Measurements from ENCODE around the gene SLC23A3.
A peak's percentile ranks its signal among the peaks of the same experiment; 100 is the strongest.

The SLC23A3 gene, protein sequence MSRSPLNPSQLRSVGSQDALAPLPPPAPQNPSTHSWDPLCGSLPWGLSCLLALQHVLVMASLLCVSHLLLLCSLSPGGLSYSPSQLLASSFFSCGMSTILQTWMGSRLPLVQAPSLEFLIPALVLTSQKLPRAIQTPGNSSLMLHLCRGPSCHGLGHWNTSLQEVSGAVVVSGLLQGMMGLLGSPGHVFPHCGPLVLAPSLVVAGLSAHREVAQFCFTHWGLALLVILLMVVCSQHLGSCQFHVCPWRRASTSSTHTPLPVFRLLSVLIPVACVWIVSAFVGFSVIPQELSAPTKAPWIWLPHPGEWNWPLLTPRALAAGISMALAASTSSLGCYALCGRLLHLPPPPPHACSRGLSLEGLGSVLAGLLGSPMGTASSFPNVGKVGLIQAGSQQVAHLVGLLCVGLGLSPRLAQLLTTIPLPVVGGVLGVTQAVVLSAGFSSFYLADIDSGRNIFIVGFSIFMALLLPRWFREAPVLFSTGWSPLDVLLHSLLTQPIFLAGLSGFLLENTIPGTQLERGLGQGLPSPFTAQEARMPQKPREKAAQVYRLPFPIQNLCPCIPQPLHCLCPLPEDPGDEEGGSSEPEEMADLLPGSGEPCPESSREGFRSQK

DNA sequence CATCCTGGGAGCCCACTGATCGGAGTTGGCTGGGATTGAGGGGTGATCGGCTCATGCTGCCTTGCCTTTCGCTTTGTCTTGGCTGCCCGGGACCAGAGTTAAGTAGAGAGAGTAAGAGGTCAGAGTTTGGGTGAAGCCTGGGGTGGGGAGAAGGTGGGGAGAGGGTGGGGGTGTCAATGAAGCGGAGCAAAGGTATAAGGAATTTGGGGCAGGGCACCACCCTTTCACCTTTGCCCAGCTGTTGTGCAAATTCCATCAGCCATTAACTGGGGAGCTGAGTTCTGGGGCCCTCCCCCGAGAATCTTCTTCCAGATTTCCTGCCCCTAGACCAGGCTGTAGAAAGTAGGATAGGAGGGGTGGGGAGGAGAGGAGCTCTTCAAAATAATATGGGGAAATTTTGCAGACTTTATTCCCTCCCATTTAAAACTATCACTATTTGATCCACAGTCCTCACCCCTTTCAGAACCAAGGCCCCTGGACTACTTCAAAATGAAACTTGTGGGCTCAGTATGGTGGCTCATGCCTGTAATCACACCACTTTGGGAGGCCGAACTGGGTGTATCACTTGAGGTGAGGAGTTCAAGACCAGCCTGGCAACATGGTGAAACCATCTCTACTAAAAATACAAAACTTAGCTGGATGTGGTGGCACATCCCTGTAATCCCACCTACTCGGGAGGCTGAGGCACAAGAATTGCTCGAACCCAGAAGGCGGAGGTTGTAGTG is at the start of gene SLC23A3:
Gene SLC23A3 (minus strand): TSS at position 100 of the 725 bp plus-strand sequence. CDS start 45 bp downstream, at position 55.
- DNase-seq = no peak

GRCh38 chr2:219218732-219219701 is 49.2 kb upstream of the SLC23A3 start, which contains the start of gene ABCB6:
TSS of gene ABCB6 (minus strand) at chr2:219218958. CDS start at chr2:219218673, 285 bp downstream.
- DNase-seq = peak; percentile 91

- DNase-seq = no peak
These were observed 48.4 kb upstream of the SLC23A3 start for GRCh38 chr2:219218217-219218731.

DNA sequence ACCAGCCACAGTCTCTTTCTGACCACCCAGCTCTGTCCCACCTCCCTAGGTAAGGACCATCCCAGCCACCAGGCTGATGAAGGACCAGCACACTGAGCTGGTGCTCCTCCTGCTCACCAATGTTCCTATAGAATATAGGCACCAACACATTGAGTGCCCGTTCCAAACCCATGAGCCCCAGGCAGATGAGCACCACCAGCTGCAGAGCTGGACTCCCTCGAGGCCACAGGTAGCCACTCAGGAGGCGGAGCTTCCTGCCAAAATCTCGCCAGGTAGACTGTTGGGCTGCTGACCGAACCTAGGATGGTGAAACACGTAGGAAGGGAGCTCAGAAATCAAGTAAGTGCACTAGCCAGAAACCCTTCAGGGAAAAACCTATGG is 46.7 kb upstream of the SLC23A3 start:
- no peak for DNase-seq

GRCh38 chr2:219215871-219216534 is 46.2 kb upstream of the SLC23A3 start:
- DNase-seq = no peak

GRCh38 chr2:219214786-219215185 is 45.0 kb upstream of the SLC23A3 start:
- DNase-seq = no peak

DNA sequence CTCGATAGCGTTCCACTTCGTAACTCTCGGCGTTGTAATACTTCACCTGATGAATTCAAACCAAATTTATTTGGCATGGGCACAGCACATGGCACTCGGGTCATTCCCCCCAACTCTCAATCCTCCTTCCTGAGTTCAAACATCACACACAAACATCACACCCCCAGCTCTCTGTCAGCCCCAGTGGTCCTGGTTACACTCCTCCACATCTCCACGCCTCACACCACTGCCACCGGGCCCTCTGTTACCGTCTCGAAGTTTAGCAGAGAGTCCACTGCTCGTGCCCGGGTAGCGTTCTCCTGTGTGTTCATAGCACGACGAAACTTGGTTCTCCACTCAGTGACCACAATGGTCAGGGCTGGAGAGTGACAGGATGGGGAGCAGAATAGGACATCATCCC is 44.3 kb upstream of the SLC23A3 start:
- DNase-seq = no peak

DNA sequence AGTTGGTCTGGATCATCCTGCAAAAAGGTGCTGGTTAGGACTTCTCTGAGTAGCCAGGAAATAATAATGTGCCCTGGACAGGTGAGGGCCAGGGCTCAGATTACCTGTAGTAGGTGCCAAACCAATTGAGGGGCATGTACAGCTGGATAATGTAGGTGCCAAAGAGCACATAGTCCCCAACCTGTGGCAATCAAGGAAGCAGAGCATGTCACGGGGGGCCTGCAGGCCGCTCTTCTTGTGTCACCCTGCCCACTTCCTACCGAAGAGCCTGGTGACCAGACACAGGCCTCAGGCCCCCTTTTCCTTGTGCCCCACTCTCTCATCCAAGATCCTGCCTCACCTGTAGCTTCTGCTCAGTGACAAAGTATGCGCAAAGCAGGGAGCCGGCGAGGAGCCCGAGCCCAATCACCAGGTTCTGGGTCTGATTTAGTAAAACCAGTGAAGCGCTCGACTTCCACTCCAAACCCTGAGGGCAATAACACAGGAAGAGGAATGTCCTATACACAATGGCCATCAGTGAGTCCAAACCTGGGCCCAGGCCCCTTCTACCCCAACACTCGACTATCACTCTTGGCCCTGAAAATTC is 43.8 kb upstream of the SLC23A3 start:
- DNase-seq = no peak

- no peak for DNase-seq
These were observed 43.2 kb upstream of the SLC23A3 start for GRCh38 chr2:219213026-219213415.

DNA sequence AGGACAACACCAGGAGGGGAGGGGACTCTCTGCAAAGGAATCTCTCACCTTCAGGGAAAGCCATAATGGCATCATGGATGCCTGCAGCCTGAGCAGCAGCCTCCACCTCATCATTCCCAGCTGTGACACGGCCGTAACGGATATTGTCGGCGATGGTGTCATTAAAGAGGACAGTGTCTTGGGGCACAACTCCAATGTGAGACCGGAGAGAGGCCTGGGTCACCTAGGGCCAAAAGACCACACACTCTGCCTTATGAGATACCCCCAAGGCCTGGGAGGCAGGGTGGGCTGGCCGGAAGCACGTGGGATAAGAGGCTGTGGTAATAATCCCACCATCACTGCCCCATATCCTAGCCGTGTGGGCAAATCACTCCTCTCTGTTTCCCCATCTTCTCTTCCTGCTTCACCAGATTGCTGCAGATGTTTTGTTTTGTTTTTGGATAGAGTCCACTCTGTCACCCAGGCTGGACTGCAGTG is 41.1 kb upstream of the SLC23A3 start:
- DNase-seq = no peak

GRCh38 chr2:219210196-219210885 is 40.5 kb upstream of the SLC23A3 start:
- DNase-seq = no peak

DNA sequence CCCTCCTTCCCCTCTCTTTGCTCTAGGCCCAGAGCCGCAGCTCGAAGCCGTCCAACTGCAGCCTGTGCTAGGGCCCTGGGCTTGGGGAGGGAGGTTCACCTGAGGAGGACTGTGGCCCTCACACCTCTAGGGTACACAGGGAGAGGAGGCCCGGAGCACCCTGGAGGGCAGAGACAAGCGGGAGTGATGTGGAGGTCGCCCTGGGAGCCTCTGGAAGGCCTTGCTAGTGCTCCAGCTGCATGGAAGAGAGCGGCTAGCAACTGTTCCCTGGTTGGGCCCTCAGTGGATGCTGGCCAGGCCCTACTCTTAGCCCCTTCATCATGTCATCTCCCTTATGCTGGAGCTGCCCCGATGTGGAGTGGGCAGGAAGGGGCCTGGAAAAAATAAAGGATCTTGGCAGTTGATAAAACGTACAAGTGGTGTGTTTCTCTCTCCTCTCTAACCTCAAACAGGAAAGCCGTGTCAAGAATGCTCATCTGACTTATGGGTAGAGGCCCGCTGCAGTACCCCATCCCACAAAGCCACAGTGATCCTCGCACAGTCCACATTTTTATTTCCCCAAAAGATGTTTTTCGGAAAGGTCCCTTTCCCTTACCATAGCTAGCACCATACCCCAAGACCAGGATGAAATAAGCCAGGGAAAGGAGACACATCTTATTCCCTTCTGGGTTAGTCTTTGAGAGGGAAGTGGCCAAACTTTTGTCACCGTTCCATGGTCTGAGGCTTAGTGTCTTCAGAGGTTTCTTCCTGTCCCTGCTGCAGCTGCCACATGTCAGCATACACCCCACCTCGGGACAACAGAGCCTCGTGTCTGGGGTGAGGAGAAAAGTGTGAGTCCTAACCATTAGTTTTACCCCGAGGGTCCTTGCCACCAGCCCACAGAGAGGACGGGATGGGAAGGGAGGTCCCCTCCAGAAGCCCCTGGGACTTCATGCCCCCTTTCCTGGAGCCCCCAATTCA is 39.7 kb upstream of the SLC23A3 start:
- DNase-seq = no peak

GRCh38 chr2:219207884-219208740 is 38.3 kb upstream of the SLC23A3 start:
- no peak for DNase-seq

GRCh38 chr2:219207134-219207883 is 37.5 kb upstream of the SLC23A3 start:
- DNase-seq = no peak

DNA sequence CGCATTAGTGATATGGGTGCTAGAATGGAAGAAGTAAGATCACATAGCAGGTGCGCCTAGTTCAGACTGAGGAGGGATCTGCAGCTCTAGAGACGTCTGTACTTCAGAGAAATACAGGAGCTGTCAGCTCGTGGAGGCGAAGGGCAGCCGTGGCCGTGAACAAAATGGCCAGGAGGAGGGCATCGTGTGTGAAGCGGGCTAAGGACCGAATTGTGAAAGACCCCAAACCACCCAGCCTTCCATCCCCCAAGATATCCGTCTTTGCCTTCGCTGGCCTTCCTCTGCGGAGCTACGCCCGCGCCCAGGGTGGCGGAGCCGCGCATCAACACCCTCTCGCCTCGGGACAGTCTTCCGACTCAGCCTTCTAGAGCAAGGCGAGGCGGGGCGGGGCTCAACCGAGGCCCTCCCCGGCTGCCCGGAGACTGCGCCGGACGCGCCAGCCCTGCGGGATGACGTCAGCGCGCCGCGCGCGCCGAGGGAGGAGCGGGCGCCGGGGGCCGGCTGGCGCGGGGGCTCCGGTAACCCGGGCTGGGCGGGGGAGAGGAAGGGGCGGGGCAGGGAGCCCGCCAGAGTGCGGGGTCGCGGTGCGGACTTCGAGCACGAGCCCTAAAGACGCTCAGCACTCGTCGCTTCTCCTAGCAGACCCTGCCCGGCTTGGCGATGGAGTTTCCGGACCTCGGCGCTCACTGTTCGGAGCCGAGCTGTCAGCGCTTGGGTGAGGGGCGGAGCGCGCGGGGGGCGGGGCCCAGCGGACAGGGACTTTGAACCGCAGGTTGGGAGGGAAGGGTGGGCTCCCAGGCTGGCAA is 36.7 kb upstream of the SLC23A3 start, which contains the start of gene ZFAND2B:
Gene ZFAND2B (plus strand): TSS at position 455 of the 806 bp plus-strand sequence. CDS start 206 bp downstream, at position 661.
- peak; percentile 94 for DNase-seq

- no peak for DNase-seq
These were observed 36.1 kb upstream of the SLC23A3 start for GRCh38 chr2:219205981-219206327.

DNA sequence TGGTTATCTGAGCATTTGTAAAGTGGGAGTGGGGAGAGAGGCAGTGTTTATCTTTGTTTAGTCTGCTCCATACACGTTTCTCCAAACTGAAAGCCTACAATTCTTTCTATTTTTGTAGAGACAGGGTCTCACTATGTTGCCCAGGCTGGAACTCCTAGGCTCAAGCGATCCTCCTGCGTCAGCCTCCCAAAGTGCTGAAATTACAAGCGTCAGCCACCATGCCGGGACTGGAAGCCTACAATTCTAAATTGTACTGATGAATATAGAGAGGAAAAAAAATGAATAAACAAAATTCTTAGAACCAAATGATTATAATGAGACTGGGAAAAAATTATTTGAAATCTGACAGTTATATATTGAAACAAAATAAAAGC is 35.3 kb upstream of the SLC23A3 start:
- no peak for DNase-seq

All from CD4-positive, alpha-beta T cell treated with Interleukin-17A for 1 hour (primary cell).